ENCODE results near the gene NYNRIN. TPM values are rescaled to one million over a fixed set of nuclear protein-coding genes. Genes with fewer than 3 reads are reported as not detected.

Gene NYNRIN
- total and polyA plus RNA-seq, 2 of the 8 experiments (the other 6 are each of a cell fraction or from before 2014, with no cell fraction given), result 15.2 to 18.3 TPM

DNA sequence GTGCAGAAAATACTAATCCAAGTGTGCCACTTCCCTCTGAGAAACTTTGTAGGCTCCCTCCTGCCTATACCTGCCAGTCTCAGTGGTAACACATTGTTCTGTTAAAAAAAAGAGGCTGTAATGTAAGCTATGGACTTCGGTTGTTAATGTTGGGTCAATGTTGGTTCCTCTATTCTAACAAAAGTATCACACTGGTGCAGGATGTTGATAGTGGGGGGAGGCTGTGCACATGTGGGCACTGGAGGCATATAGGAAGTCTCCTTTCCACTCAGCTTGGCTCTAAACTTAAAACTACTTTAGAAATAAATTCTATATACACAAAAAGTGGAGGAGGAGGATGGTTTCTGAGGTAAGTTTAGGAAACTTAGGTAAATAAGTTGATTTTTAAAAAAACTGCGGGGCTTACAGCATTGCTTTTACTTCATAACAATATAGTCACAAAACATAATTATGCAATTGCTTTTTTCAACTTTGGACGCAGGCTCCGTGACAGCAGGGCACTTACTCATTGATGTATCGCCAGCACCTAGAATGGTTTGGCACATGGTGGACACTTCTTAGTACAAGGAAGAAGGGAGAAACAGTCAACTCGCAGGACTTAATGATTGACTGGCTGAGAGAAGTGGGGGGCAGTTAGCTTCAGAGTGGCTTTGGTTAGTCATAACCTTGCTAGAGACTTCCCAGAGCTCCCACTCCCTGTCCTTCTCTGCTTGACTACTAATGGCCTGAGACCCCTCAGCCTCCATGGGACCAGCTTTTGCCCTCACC, 7.9 kb upstream of the NYNRIN start (continued):
- TF ChIP-seq BCL11A (IDR thresholded peaks at IDR 0.05; ENCODE audit: low read depth in 2 of 2, low read length in 2 of 2) (no peak), JUN (IDR thresholded peaks at IDR 0.05; ENCODE audit: low read depth, low read length) (no peak)

Data from H1 (cell line).